Measurements from ENCODE around the gene FRMD8.

GRCh38 chr11:65353376-65353775 lies 33.1 kb upstream of the FRMD8 start:
- TF ChIP-seq POLR2A (IDR thresholded peaks at IDR 0.05): no peak
- no peak for TF ChIP-seq CTCF (IDR thresholded peaks at IDR 0.05 in 8 of 11, conservative IDR thresholded peaks at IDR 0.05 in 3 of 11)

Measured in spleen (tissue), 7 donors.